ENCODE results near the gene SMC6. TPM values are rescaled to one million over a fixed set of nuclear protein-coding genes. Genes with fewer than 3 reads are reported as not detected.

Gene SMC6
- total and polyA plus RNA-seq, 10 of the 15 experiments (the other 5 are each of a cell fraction or from before 2014, with no cell fraction given), result 12.8 to 63.8 (median 38.8) TPM

- Histone ChIP-seq H3K4me3 (no peak overlapping the region), H3K9me3 (replicated peaks; ENCODE audit: control insufficient read depth, insufficient read depth, low read length) (no peaks in the 10 kb centered on the region), H3K36me3 (ENCODE audit: control insufficient read depth in 2 of 2, insufficient read depth in 2 of 2, low read length in 1 of 2) (peaks cover 7 to 44% of the 10 kb centered on the region in 2 experiments), H3K4me2 (ENCODE audit: control insufficient read depth, insufficient read depth) (no peak overlapping the region), H3K27me3 (replicated peaks in 1 of 2; ENCODE audit: control insufficient read depth in 2 of 2, insufficient read depth in 2 of 2, low read length in 1 of 2) (no peaks in the 10 kb centered on the region), H3K4me1 (ENCODE audit: control insufficient read depth, insufficient read depth, low read length) (no peaks in the 10 kb centered on the region), H3K27ac (ENCODE audit: control insufficient read depth, insufficient read depth) (no peak overlapping the region), H3K79me2 (ENCODE audit: control insufficient read depth, insufficient read depth, low read length) (no peaks in the 10 kb centered on the region), H2AFZ (ENCODE audit: control insufficient read depth, low read depth, low read length) (no peak overlapping the region), H3K9ac (ENCODE audit: control insufficient read depth, insufficient read depth, low read length) (no peak overlapping the region), H4K20me1 (ENCODE audit: control insufficient read depth, insufficient read depth) (no peaks in the 10 kb centered on the region)
- FAIRE-seq, result no peak
- intact Hi-C loops (cut with micrococcal nuclease; ENCODE audit: unreplicated experiment) (no loop called here), in situ Hi-C loops (cut with MboI) (loop anchor here (10.0 kb wide), 1 partner anchor 442 kb away; no protein-coding TSS in a partner anchor)
- ChIA-PET CTCF (no interaction called here), SMC1A (ENCODE audit: uncharacterized antibody, unreplicated experiment) (interaction anchor here (1.8 kb wide), 1 partner anchor 30 kb away, joined by 3 read pairs; no protein-coding TSS in a partner anchor), POLR2A (interaction anchor here (0.6 kb wide), 1 partner anchor 21 kb away, joined by 4 read pairs; no protein-coding TSS in a partner anchor), RAD21 (ENCODE audit: unreplicated experiment) (no interaction called here)
- no TSS peak for BruUV-seq (replicated peaks)
- 92% methylated on average over 1 of the region's 1 CpG for WGBS (ENCODE audit: insufficient coverage, insufficient replicate concordance, low lambda C conversion rate, missing lambda C conversion rate)
- no peak for TF ChIP-seq POLR2A (IDR thresholded peaks at IDR 0.05; ENCODE audit: low read depth, low read length)
- no peak for TF ChIP-seq RB1 (IDR thresholded peaks at IDR 0.05; ENCODE audit: borderline replicate concordance)
- no peak for TF ChIP-seq KLF5 (IDR thresholded peaks at IDR 0.05; ENCODE audit: partially characterized antibody)
- no peak for TF ChIP-seq ZSCAN29 (IDR thresholded peaks at IDR 0.05)
- no peak for TF ChIP-seq ZNF274 (IDR thresholded peaks at IDR 0.05; ENCODE audit: insufficient read depth, insufficient read length)
- no peak for TF ChIP-seq EZH2 (IDR thresholded peaks at IDR 0.05; ENCODE audit: borderline replicate concordance, control insufficient read depth, low read depth, low read length)
- no peak for TF ChIP-seq TCF12 (IDR thresholded peaks at IDR 0.05; ENCODE audit: low read depth, low read length)
- no peak for ATAC-seq
- no peak for DNase-seq (ENCODE audit: low read depth, low spot score)
These were observed 40.3 kb downstream of the SMC6 start for GRCh38 chr2:17713291-17713690.

GRCh38 chr2:17710547-17711248 is 42.9 kb downstream of the SMC6 start:
- H3K36me3 ChIP-seq (ENCODE audit: control insufficient read depth in 2 of 2, insufficient read depth in 2 of 2, low read length in 1 of 2), result peaks cover 4 to 39% of the 10 kb centered on the region in 2 experiments
- no peak overlapping the region for H3K4me2 ChIP-seq (ENCODE audit: control insufficient read depth, insufficient read depth)
- ATAC-seq, result no peak
- ChIA-PET RAD21 (ENCODE audit: unreplicated experiment) (no interaction called here), SMC1A (ENCODE audit: uncharacterized antibody, unreplicated experiment) (interaction anchor here (1.0 kb wide), 1 partner anchor 14 kb away, joined by 3 read pairs; no protein-coding TSS in a partner anchor), CTCF (no interaction called here), POLR2A (no interaction called here)
- no peak overlapping the region for H3K4me3 ChIP-seq
- H2AFZ ChIP-seq (ENCODE audit: control insufficient read depth, low read depth, low read length), result no peak overlapping the region
- TF ChIP-seq IRF5 (IDR thresholded peaks at IDR 0.05; ENCODE audit: borderline replicate concordance) (no peak), TCF7 (IDR thresholded peaks at IDR 0.05; ENCODE audit: borderline replicate concordance) (no peak), IRF4 (IDR thresholded peaks at IDR 0.05; ENCODE audit: low read depth, low read length) (no peak), IKZF1 (conservative IDR thresholded peaks at IDR 0.05) (no peak)
- FAIRE-seq, result no peak
- no peaks in the 10 kb centered on the region for H3K9me3 ChIP-seq (replicated peaks; ENCODE audit: control insufficient read depth, insufficient read depth, low read length)
- no peak for DNase-seq (ENCODE audit: low read depth, low spot score)
- H3K4me1 ChIP-seq (ENCODE audit: control insufficient read depth, insufficient read depth, low read length), result no peaks in the 10 kb centered on the region
- no peak overlapping the region for H3K27ac ChIP-seq (ENCODE audit: control insufficient read depth, insufficient read depth)
- in situ Hi-C loops (cut with MboI) (loop anchor here (10.0 kb wide), 1 partner anchor 444 kb away; no protein-coding TSS in a partner anchor), intact Hi-C loops (cut with micrococcal nuclease; ENCODE audit: unreplicated experiment) (no loop called here)
- WGBS (ENCODE audit: insufficient coverage, insufficient replicate concordance, low lambda C conversion rate, missing lambda C conversion rate), result 94% methylated on average over 9 of the region's 9 CpGs
- no peaks in the 10 kb centered on the region for H3K79me2 ChIP-seq (ENCODE audit: control insufficient read depth, insufficient read depth, low read length)
- H3K27me3 ChIP-seq (replicated peaks in 1 of 2; ENCODE audit: control insufficient read depth in 2 of 2, insufficient read depth in 2 of 2, low read length in 1 of 2), result no peaks in the 10 kb centered on the region
- no TSS peak for BruUV-seq (replicated peaks)
- H3K9ac ChIP-seq (ENCODE audit: control insufficient read depth, insufficient read depth, low read length), result no peak overlapping the region
- no peaks in the 10 kb centered on the region for H4K20me1 ChIP-seq (ENCODE audit: control insufficient read depth, insufficient read depth)
